HepG2 (cell line): ENCODE results near the gene ZNRD2. TPM values are rescaled to one million over a fixed set of nuclear protein-coding genes. Genes with fewer than 3 reads are reported as not detected.

Experiments used
- BCLAF1 ChIP-seq: fragments of 450-650 bp; IDR thresholded peaks from 2 replicates; pipeline ENCODE4 v1.6.1; 2017; ENCODE audit warnings: mild to moderate bottlenecking
- BHLHE40 ChIP-seq: IDR thresholded peaks from 2 replicates; pipeline ENCODE4 v1.6.1; 2011; ENCODE audit warnings: low read length, improper control_type of control experiment
- FOXK2 ChIP-seq: fragments of 450-650 bp; IDR thresholded peaks from 2 replicates; pipeline ENCODE4 v1.6.1; 2016
- HBP1 ChIP-seq: IDR thresholded peaks from 2 replicates; pipeline ENCODE4 v1.6.1; 2016; ENCODE audit warnings: low read depth, control low read depth
- THAP8 ChIP-seq: sonication (generic); formaldehyde crosslinking; IDR thresholded peaks from 2 replicates; pipeline ENCODE4 v1.5.1; 2020; ENCODE audit warnings: missing genetic modification reagents, mild to moderate bottlenecking, borderline replicate concordance
- ZNF44 ChIP-seq: sonication (generic); formaldehyde crosslinking; IDR thresholded peaks from 2 replicates; pipeline ENCODE4 v1.5.1; 2020; ENCODE audit warnings: mild to moderate bottlenecking, missing genetic modification reagents
- ZNF580 ChIP-seq: IDR thresholded peaks from 2 replicates; pipeline ENCODE4 v1.6.1; 2016; ENCODE audit warnings: low read depth, borderline replicate concordance
- ZSCAN20 ChIP-seq: sonication (generic); formaldehyde crosslinking; IDR thresholded peaks from 2 replicates; pipeline ENCODE4 v1.4.0; 2020; ENCODE audit warnings: missing genetic modification reagents, mild to moderate bottlenecking, borderline replicate concordance
- polyA plus RNA-seq, 8 experiments: library from polyadenylated mRNA; depleted of rRNA in 3 of 8; stranded (reverse) in 7 of 8; unstranded in 1 of 8; fragments of >200 nt; fragmentation: Illumina TruSeq in 4 of 8; extraction: Trizol in 4 of 8; gene quantifications; 2 replicates each; pipeline versions ENCODE4 v1.2.1 to v1.2.3, GENCODE V29; 2011 to 2016; ENCODE audit warnings: low read depth in 4 of 8, missing spikeins in 1 of 8, mixed read lengths in 1 of 8; ENCODE audit not compliant: insufficient read depth in 1 of 8
- total RNA-seq, 5 experiments: library from RNA; depleted of rRNA; stranded (reverse); fragments of >200 nt; fragmentation: Illumina TruSeq; extraction: Trizol; gene quantifications; 2 replicates each; pipeline ENCODE4 v1.2.3, GENCODE V29; 2016; ENCODE audit warnings: low read depth in 1 of 5
- TF ChIP-seq, protein P1 (sequence below): sonication (generic); formaldehyde crosslinking; IDR thresholded peaks from 2 replicates; pipeline ENCODE4 v1.9.0; 2021; ENCODE audit warnings: missing genetic modification reagents, mild to moderate bottlenecking, borderline replicate concordance
- TF ChIP-seq, protein P2 (sequence below): sonication (generic); formaldehyde crosslinking; IDR thresholded peaks from 2 replicates; pipeline ENCODE4 v1.8.0; 2022; ENCODE audit warnings: low read depth, missing genetic modification reagents
- TF ChIP-seq, protein P3 (sequence below): sonication (generic); formaldehyde crosslinking; IDR thresholded peaks from one replicate; pipeline ENCODE4 v1.5.1; 2020; ENCODE audit warnings: mild to moderate bottlenecking, missing genetic modification reagents; ENCODE audit errors: not compliant biosample characterization

ZNRD2 gene
- total and polyA plus RNA-seq, 2 of the 13 experiments (the other 11 are each of a cell fraction or from before 2014, with no cell fraction given), result 29.2 to 34.0 TPM

DNA sequence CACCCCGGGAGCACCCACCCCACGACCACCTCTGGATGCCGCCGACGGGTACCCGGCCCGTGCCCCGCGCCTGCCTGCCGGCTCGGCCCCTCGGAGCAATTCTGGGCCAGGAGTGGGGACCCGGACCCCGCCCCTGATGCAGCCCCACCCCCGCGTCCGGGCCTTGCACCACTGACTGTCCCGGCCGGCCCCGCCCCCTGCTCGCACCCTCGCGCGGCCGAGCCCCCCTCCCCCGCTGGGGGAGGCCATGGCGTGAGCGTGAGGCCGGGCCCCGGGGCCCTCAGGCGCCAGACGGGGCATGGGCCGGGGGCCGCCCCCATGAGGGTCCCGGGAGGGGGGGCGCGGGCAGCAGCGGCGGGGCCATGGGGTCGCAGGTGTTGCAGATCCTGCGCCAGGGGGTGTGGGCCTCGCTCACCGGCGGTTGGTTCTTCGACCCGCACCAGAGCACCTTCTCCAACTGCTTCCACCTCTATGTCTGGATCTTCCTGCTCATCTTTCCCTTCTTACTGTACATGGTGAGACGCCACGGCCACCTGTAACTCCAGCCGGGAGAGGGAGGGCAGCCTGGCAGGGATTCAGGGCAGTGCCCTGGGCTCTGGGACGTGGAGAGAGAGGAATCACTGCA, 45.8 kb downstream of the ZNRD2 start (continued):
- TF ChIP-seq, protein P1, sequence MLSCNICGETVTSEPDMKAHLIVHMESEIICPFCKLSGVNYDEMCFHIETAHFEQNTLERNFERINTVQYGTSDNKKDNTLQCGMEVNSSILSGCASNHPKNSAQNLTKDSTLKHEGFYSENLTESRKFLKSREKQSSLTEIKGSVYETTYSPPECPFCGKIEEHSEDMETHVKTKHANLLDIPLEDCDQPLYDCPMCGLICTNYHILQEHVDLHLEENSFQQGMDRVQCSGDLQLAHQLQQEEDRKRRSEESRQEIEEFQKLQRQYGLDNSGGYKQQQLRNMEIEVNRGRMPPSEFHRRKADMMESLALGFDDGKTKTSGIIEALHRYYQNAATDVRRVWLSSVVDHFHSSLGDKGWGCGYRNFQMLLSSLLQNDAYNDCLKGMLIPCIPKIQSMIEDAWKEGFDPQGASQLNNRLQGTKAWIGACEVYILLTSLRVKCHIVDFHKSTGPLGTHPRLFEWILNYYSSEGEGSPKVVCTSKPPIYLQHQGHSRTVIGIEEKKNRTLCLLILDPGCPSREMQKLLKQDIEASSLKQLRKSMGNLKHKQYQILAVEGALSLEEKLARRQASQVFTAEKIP (CRISPR knock-in tag), result no peak
- TF ChIP-seq BHLHE40 (0 out of 2 replicates have a peak, but pooled peaks have one; percentile 23), ZNF580 (CRISPR knock-in tag) (no peak), ZNF44 (no peak), HBP1 (CRISPR knock-in tag) (0 out of 2 replicates have a peak, but pooled peaks have one; percentile 41), ZSCAN20 (CRISPR knock-in tag) (no peak), FOXK2 (no peak), BCLAF1 (no peak), THAP8 (CRISPR knock-in tag) (no peak)
- TF ChIP-seq, protein P2, sequence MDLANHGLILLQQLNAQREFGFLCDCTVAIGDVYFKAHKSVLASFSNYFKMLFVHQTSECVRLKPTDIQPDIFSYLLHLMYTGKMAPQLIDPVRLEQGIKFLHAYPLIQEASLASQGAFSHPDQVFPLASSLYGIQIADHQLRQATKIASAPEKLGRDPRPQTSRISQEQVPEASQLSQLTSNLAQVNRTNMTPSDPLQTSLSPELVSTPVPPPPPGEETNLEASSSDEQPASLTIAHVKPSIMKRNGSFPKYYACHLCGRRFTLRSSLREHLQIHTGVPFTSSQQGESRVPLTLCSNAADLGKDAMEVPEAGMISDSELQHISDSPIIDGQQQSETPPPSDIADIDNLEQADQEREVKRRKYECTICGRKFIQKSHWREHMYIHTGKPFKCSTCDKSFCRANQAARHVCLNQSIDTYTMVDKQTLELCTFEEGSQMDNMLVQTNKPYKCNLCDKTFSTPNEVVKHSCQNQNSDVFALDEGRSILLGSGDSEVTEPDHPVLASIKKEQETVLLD (CRISPR knock-in tag), result peak; percentile 39; the same call in 1 of the 2 replicates
- TF ChIP-seq, protein P3, sequence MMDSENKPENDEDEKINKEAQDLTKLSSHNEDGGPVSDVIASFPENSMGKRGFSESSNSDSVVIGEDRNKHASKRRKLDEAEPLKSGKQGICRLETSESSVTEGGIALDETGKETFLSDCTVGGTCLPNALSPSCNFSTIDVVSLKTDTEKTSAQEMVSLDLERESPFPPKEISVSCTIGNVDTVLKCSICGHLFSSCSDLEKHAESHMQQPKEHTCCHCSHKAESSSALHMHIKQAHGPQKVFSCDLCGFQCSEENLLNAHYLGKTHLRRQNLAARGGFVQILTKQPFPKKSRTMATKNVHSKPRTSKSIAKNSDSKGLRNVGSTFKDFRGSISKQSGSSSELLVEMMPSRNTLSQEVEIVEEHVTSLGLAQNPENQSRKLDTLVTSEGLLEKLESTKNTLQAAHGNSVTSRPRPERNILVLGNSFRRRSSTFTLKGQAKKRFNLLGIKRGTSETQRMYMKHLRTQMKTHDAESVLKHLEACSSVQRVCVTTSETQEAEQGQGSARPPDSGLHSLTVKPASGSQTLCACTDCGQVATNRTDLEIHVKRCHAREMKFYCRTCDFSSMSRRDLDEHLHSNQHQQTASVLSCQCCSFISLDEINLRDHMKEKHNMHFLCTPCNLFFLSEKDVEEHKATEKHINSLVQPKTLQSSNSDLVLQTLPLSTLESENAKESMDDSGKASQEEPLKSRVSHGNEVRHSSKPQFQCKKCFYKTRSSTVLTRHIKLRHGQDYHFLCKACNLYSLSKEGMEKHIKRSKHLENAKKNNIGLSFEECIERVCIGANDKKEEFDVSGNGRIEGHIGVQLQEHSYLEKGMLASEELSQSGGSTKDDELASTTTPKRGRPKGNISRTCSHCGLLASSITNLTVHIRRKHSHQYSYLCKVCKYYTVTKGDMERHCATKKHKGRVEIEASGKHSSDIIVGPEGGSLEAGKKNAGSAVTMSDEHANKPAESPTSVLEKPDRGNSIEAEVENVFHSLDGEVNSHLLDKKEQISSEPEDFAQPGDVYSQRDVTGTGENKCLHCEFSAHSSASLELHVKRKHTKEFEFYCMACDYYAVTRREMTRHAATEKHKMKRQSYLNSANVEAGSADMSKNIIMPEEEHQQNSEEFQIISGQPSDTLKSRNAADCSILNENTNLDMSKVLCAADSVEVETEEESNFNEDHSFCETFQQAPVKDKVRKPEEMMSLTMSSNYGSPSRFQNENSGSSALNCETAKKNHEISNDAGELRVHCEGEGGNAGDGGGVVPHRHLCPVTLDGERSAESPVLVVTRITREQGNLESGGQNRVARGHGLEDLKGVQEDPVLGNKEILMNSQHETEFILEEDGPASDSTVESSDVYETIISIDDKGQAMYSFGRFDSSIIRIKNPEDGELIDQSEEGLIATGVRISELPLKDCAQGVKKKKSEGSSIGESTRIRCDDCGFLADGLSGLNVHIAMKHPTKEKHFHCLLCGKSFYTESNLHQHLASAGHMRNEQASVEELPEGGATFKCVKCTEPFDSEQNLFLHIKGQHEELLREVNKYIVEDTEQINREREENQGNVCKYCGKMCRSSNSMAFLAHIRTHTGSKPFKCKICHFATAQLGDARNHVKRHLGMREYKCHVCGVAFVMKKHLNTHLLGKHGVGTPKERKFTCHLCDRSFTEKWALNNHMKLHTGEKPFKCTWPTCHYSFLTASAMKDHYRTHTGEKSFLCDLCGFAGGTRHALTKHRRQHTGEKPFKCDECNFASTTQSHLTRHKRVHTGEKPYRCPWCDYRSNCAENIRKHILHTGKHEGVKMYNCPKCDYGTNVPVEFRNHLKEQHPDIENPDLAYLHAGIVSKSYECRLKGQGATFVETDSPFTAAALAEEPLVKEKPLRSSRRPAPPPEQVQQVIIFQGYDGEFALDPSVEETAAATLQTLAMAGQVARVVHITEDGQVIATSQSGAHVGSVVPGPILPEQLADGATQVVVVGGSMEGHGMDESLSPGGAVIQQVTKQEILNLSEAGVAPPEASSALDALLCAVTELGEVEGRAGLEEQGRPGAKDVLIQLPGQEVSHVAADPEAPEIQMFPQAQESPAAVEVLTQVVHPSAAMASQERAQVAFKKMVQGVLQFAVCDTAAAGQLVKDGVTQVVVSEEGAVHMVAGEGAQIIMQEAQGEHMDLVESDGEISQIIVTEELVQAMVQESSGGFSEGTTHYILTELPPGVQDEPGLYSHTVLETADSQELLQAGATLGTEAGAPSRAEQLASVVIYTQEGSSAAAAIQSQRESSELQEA (CRISPR knock-in tag), result no peak
